ENCODE data around the gene JPT2. TPM values are rescaled to one million over a fixed set of nuclear protein-coding genes. Genes with fewer than 3 reads are reported as not detected.

Gene JPT2
- total and polyA plus RNA-seq, 2 donors (not counting 1 experiment from before 2014, with no cell fraction given), result 15.5 to 41.2 TPM

GRCh38 chr16:1708083-1708767, 30.1 kb downstream of the JPT2 start:
- H4K20me1 ChIP-seq (ENCODE audit: control insufficient read depth, extremely low read depth, insufficient read depth, low read length), result no peaks in the 10 kb centered on the region
- no peaks in the 10 kb centered on the region for H3K27me3 ChIP-seq (ENCODE audit: control insufficient read depth, insufficient read depth, low read length)
- DNase-seq (ENCODE audit: low read depth in 2 of 2), result peak in 1 of 2 donors; percentile 32
- peak overlapping the region; percentile 99 for H3K4me2 ChIP-seq (ENCODE audit: extremely low read depth, insufficient read depth, low read length)
- peak overlapping the region; percentile 44 for H3K27ac ChIP-seq (ENCODE audit: insufficient read depth, low read length)
- H3K36me3 ChIP-seq (ENCODE audit: control insufficient read depth, insufficient read depth, low read length), result no peaks in the 10 kb centered on the region
- H3K9me3 ChIP-seq (ENCODE audit: control insufficient read depth, insufficient read depth, low read depth, low read length), result no peaks in the 10 kb centered on the region
- H3K9ac ChIP-seq (ENCODE audit: insufficient read depth, low read length), result peak overlapping the region; percentile 6
- H3K4me3 ChIP-seq (replicated peaks in 1 of 4; ENCODE audit: control extremely low read depth in 1 of 4, insufficient read depth in 1 of 4, low read depth in 3 of 4, low read length in 4 of 4), result peak overlapping the region; percentile 56 to 89 (median 86)
- peaks cover 66% of the 10 kb centered on the region for H3K79me2 ChIP-seq (ENCODE audit: control insufficient read depth, insufficient read depth, low read length)
- TF ChIP-seq EZH2 (IDR thresholded peaks at IDR 0.05; ENCODE audit: low read length, missing control alignments), result no peak
- no peak for TF ChIP-seq CTCF (conservative IDR thresholded peaks at IDR 0.05 in 1 of 2, IDR thresholded peaks at IDR 0.05 in 1 of 2; ENCODE audit: low read depth in 1 of 2, low read length in 2 of 2)
- H2AFZ ChIP-seq (ENCODE audit: low read length), result no peak overlapping the region
- H3K4me1 ChIP-seq (ENCODE audit: control insufficient read depth, extremely low read depth, insufficient read depth, low read length), result peaks cover 11% of the 10 kb centered on the region

GRCh38 chr16:1708768-1709180, 30.7 kb downstream of the JPT2 start:
- Histone ChIP-seq H3K27ac (ENCODE audit: insufficient read depth, low read length) (no peak overlapping the region), H4K20me1 (ENCODE audit: control insufficient read depth, extremely low read depth, insufficient read depth, low read length) (no peaks in the 10 kb centered on the region), H3K27me3 (ENCODE audit: control insufficient read depth, insufficient read depth, low read length) (no peaks in the 10 kb centered on the region), H3K79me2 (ENCODE audit: control insufficient read depth, insufficient read depth, low read length) (peaks cover 71% of the 10 kb centered on the region), H3K9ac (ENCODE audit: insufficient read depth, low read length) (no peak overlapping the region), H3K4me2 (ENCODE audit: extremely low read depth, insufficient read depth, low read length) (peak overlapping the region; percentile 57), H3K4me1 (ENCODE audit: control insufficient read depth, extremely low read depth, insufficient read depth, low read length) (peaks cover 11% of the 10 kb centered on the region), H3K9me3 (ENCODE audit: control insufficient read depth, insufficient read depth, low read depth, low read length) (no peaks in the 10 kb centered on the region), H3K4me3 (replicated peaks in 1 of 4; ENCODE audit: control extremely low read depth in 1 of 4, insufficient read depth in 1 of 4, low read depth in 3 of 4, low read length in 4 of 4) (peak overlapping the region in 1 of 4 experiments; percentile 28), H2AFZ (ENCODE audit: low read length) (no peak overlapping the region), H3K36me3 (ENCODE audit: control insufficient read depth, insufficient read depth, low read length) (no peaks in the 10 kb centered on the region)
- DNase-seq (ENCODE audit: low read depth in 2 of 2), result peak; percentile 48 to 87
- TF ChIP-seq EZH2 (IDR thresholded peaks at IDR 0.05; ENCODE audit: low read length, missing control alignments) (no peak), CTCF (conservative IDR thresholded peaks at IDR 0.05 in 1 of 2, IDR thresholded peaks at IDR 0.05 in 1 of 2; ENCODE audit: low read depth in 1 of 2, low read length in 2 of 2) (no peak)

GRCh38 chr16:1709356-1709755, 31.3 kb downstream of the JPT2 start:
- Histone ChIP-seq H3K9ac (ENCODE audit: insufficient read depth, low read length) (no peak overlapping the region), H4K20me1 (ENCODE audit: control insufficient read depth, extremely low read depth, insufficient read depth, low read length) (no peaks in the 10 kb centered on the region), H3K27me3 (ENCODE audit: control insufficient read depth, insufficient read depth, low read length) (no peaks in the 10 kb centered on the region), H2AFZ (ENCODE audit: low read length) (no peak overlapping the region), H3K36me3 (ENCODE audit: control insufficient read depth, insufficient read depth, low read length) (no peaks in the 10 kb centered on the region), H3K79me2 (ENCODE audit: control insufficient read depth, insufficient read depth, low read length) (peaks cover 77% of the 10 kb centered on the region), H3K4me3 (replicated peaks in 1 of 4; ENCODE audit: control extremely low read depth in 1 of 4, insufficient read depth in 1 of 4, low read depth in 3 of 4, low read length in 4 of 4) (no peak overlapping the region), H3K27ac (ENCODE audit: insufficient read depth, low read length) (no peak overlapping the region), H3K9me3 (ENCODE audit: control insufficient read depth, insufficient read depth, low read depth, low read length) (no peaks in the 10 kb centered on the region), H3K4me1 (ENCODE audit: control insufficient read depth, extremely low read depth, insufficient read depth, low read length) (peaks cover 11% of the 10 kb centered on the region), H3K4me2 (ENCODE audit: extremely low read depth, insufficient read depth, low read length) (no peak overlapping the region)
- DNase-seq (ENCODE audit: low read depth in 2 of 2), result no peak
- TF ChIP-seq CTCF (conservative IDR thresholded peaks at IDR 0.05 in 1 of 2, IDR thresholded peaks at IDR 0.05 in 1 of 2; ENCODE audit: low read depth in 1 of 2, low read length in 2 of 2) (no peak), EZH2 (IDR thresholded peaks at IDR 0.05; ENCODE audit: low read length, missing control alignments) (no peak)
